ENCODE data around the gene DPH6.
"Not testable (repeated sequence)": the region's sequence is repeated elsewhere in the genome, so short reads cannot be mapped to it uniquely, and the experiment has no call there.

DPH6 gene

DNA sequence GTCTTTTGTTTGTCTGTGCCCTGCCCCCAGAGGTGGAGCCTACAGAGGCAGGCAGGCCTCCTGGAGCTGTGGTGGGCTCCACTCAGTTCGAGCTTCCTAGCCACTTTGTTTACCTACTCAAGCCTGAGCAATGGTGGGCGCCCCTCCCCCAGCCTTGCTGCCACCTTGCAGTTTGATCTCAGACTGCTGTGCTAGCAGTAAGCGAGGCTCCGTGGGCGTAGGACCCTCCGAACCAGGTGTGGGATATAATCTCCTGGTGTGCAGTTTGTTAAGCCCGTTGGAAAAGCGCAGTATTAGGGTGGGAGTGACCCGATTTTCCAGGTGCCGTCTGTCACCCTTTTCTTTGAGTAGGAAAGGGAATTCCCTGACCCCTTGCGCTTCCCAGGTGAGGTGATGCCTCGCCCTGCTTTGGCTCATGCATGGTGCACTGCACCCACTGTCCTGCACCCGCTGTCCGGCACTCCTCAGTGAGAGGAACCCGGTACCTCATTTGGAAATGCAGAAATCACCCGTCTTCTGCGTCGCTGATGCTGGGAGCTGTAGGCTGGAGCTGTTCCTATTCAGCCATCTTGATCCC is 154.5 kb downstream of the DPH6 start:
- peaks cover 10% of the 10 kb centered on the region for H3K9me3 Mint-ChIP-seq
- H3K36me3 Mint-ChIP-seq (ENCODE audit: insufficient read depth); H3K27ac Mint-ChIP-seq (ENCODE audit: low read depth); H3K4me1 Mint-ChIP-seq; H3K4me3 Mint-ChIP-seq; ATAC-seq (replicated peaks; ENCODE audit: extremely low read depth, poor library complexity, severe bottlenecking); H3K27me3 Mint-ChIP-seq; DNase-seq (ENCODE audit: low spot score in 2 of 2): not testable (repeated sequence)

DNA sequence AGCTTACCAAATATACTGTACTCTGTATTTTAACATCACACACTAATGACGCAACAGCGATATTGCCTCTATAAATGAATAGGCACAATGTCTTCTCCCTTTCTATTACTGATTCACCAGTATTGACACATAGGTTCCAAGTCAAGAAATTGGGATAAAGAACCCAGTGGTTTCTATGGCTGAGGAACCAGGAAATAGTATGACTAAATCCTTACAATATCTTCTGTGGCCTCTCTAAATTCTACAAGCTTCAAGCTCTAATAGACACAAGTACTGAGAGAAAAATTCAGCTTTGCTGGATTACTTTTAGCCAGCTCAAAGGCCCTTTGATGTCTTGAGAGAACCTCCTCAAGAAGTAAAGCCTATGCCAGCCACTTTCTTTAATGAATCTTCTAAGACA is 162.5 kb downstream of the DPH6 start:
- no peak for DNase-seq (ENCODE audit: low spot score in 2 of 2)
- Mint-ChIP-seq H3K27ac (ENCODE audit: low read depth) (no peak overlapping the region), H3K4me3 (no peak overlapping the region), H3K36me3 (ENCODE audit: insufficient read depth) (peaks cover under 1% of the 10 kb centered on the region), H3K4me1 (no peaks in the 10 kb centered on the region), H3K9me3 (no peaks in the 10 kb centered on the region), H3K27me3 (no peaks in the 10 kb centered on the region)
- ATAC-seq (replicated peaks; ENCODE audit: extremely low read depth, poor library complexity, severe bottlenecking) = no peak

- no peak overlapping the region for H3K4me3 Mint-ChIP-seq
Measured at GRCh38 chr15:35381328-35381727, 164.6 kb downstream of the DPH6 start.

DNA sequence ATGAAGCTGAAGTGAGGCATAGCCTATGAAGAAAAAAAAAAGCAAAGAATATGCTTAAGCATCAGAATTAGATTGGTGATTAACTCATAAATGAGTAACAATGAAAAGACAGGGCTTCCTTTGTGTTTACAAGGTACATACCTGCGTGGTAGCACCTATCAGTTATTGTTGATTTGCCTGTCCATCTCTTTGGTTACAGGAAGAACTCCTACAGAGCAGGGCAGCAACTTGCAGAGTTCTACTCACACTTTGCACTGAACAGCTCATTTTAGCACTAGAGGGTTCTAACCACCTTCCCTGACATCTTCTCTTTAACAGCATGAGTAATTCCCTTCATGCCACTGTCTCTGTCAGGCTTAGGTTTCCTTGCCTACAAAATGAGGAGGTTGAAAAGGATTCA is 166.0 kb downstream of the DPH6 start:
- Mint-ChIP-seq H3K36me3 (ENCODE audit: insufficient read depth) (peaks cover 3% of the 10 kb centered on the region), H3K4me1 (no peaks in the 10 kb centered on the region), H3K27me3 (no peaks in the 10 kb centered on the region), H3K4me3 (no peak overlapping the region), H3K27ac (ENCODE audit: low read depth) (no peak overlapping the region), H3K9me3 (no peaks in the 10 kb centered on the region)
- ATAC-seq (replicated peaks; ENCODE audit: extremely low read depth, poor library complexity, severe bottlenecking) = no peak
- no peak for DNase-seq (ENCODE audit: low spot score in 2 of 2)

More at GRCh38 chr15:35381328-35381727, 164.6 kb downstream of the DPH6 start:
- DNase-seq (ENCODE audit: low spot score in 2 of 2) = no peak
- no peaks in the 10 kb centered on the region for H3K9me3 Mint-ChIP-seq
- no peak overlapping the region for H3K27ac Mint-ChIP-seq (ENCODE audit: low read depth)
- no peak for ATAC-seq (replicated peaks; ENCODE audit: extremely low read depth, poor library complexity, severe bottlenecking)
- H3K4me1 Mint-ChIP-seq = no peaks in the 10 kb centered on the region
- H3K27me3 Mint-ChIP-seq = no peaks in the 10 kb centered on the region
- peaks cover 3% of the 10 kb centered on the region for H3K36me3 Mint-ChIP-seq (ENCODE audit: insufficient read depth)

- not testable (repeated sequence) for ATAC-seq (replicated peaks; ENCODE audit: extremely low read depth, poor library complexity, severe bottlenecking); H3K27me3 Mint-ChIP-seq; H3K4me3 Mint-ChIP-seq; DNase-seq (ENCODE audit: low spot score in 2 of 2); H3K9me3 Mint-ChIP-seq; H3K36me3 Mint-ChIP-seq (ENCODE audit: insufficient read depth); H3K4me1 Mint-ChIP-seq; H3K27ac Mint-ChIP-seq (ENCODE audit: low read depth)
Measured at GRCh38 chr15:35378454-35378853, 167.5 kb downstream of the DPH6 start.

DNA sequence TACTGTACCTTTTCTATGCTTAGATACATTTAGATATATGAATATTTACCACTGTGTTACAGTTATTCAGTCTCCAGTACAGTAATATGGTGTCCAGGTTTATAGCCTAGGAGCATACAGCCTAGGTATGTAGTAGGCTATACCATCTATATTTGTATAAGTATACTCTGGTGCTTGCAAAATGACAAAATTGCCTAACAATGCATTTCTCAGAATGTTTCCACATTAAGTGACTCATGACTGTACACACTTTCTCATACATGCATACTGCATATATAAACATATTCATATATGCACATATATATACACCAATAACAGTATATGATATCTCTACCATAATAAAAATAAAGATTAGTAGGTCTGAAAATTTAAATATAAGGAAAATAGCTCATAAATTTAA is 169.3 kb downstream of the DPH6 start:
- Mint-ChIP-seq H3K9me3 (no peaks in the 10 kb centered on the region), H3K27me3 (no peaks in the 10 kb centered on the region), H3K27ac (ENCODE audit: low read depth) (no peak overlapping the region), H3K36me3 (ENCODE audit: insufficient read depth) (peaks cover 10% of the 10 kb centered on the region), H3K4me3 (no peak overlapping the region), H3K4me1 (no peaks in the 10 kb centered on the region)
- DNase-seq (ENCODE audit: low spot score in 2 of 2) = no peak
- ATAC-seq (replicated peaks; ENCODE audit: extremely low read depth, poor library complexity, severe bottlenecking) = no peak

- Mint-ChIP-seq H3K4me1 (no peaks in the 10 kb centered on the region), H3K27ac (ENCODE audit: low read depth) (no peak overlapping the region), H3K36me3 (ENCODE audit: insufficient read depth) (peaks cover 13% of the 10 kb centered on the region), H3K27me3 (no peaks in the 10 kb centered on the region), H3K9me3 (no peaks in the 10 kb centered on the region), H3K4me3 (no peak overlapping the region)
- no peak for DNase-seq (ENCODE audit: low spot score in 2 of 2)
- no peak for ATAC-seq (replicated peaks; ENCODE audit: extremely low read depth, poor library complexity, severe bottlenecking)
Measured at GRCh38 chr15:35374661-35375060, 171.3 kb downstream of the DPH6 start.

GRCh38 chr15:35362195-35362829 is 183.7 kb downstream of the DPH6 start:
- Mint-ChIP-seq H3K4me3 (no peak overlapping the region), H3K36me3 (ENCODE audit: insufficient read depth) (no peaks in the 10 kb centered on the region)

DNA sequence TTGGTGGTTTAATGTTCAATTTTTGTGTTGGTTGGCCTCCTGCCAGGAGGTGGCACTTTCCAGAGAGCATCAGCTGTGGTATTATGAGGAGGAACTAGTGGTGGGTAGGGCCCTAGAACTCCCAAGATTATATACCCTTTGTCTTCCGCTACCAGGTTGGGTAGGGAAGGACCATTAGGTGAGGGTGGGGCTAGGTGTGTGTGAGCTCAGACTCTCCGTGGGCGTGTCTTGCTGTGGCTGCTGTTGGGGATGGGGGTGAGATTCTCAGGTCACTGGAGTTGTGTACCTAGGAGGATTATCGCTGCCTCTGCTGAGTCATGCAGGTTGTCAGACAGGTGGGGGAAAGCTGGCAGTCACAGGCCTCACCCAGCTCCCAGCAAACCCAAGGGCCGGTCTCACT is 187.1 kb downstream of the DPH6 start:
- no peak for ATAC-seq (replicated peaks; ENCODE audit: extremely low read depth, poor library complexity, severe bottlenecking)
- H3K27ac Mint-ChIP-seq (ENCODE audit: low read depth) = no peak overlapping the region

More at GRCh38 chr15:35362195-35362829, 183.7 kb downstream of the DPH6 start:
- ATAC-seq (replicated peaks; ENCODE audit: extremely low read depth, poor library complexity, severe bottlenecking) = no peak
- no peak for DNase-seq (ENCODE audit: low spot score in 2 of 2)
- Mint-ChIP-seq H3K4me1 (no peaks in the 10 kb centered on the region), H3K9me3 (peaks cover 37% of the 10 kb centered on the region), H3K27ac (ENCODE audit: low read depth) (no peak overlapping the region), H3K27me3 (no peaks in the 10 kb centered on the region)

GRCh38 chr15:35351059-35351458 is 194.9 kb downstream of the DPH6 start:
- no peaks in the 10 kb centered on the region for H3K36me3 Mint-ChIP-seq (ENCODE audit: insufficient read depth)

More for the DNA sequence above, 187.1 kb downstream of the DPH6 start:
- H3K4me3 Mint-ChIP-seq = no peak overlapping the region
- H3K27me3 Mint-ChIP-seq = no peaks in the 10 kb centered on the region
- no peak for DNase-seq (ENCODE audit: low spot score in 2 of 2)
- no peaks in the 10 kb centered on the region for H3K36me3 Mint-ChIP-seq (ENCODE audit: insufficient read depth)
- no peaks in the 10 kb centered on the region for H3K4me1 Mint-ChIP-seq
- H3K9me3 Mint-ChIP-seq = peaks cover 43% of the 10 kb centered on the region

DNA sequence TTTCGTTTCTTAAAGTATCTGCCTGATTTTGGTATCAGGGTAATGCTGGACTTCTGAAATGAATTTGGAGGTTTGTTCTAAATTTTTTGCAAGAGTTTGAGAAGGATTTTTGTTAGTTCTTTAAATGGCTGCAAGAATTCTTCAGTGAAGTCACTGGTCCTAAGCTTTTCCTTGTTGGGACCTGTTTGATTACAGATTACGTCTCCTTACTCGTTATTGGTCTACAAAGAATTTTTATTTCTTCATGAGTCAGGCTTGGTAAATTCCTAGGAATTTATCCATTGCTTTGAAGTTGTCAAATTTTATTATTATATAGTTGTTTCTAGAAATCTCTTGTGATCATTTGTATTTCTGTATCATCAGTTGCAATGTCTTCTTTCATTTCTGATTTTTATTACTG is 196.0 kb downstream of the DPH6 start:
- Mint-ChIP-seq H3K4me3 (no peak overlapping the region), H3K27me3 (no peaks in the 10 kb centered on the region), H3K27ac (ENCODE audit: low read depth) (no peak overlapping the region), H3K9me3 (peaks cover 27% of the 10 kb centered on the region), H3K4me1 (no peaks in the 10 kb centered on the region), H3K36me3 (ENCODE audit: insufficient read depth) (no peaks in the 10 kb centered on the region)
- no peak for ATAC-seq (replicated peaks; ENCODE audit: extremely low read depth, poor library complexity, severe bottlenecking)
- DNase-seq (ENCODE audit: low spot score in 2 of 2) = no peak

More at GRCh38 chr15:35351059-35351458, 194.9 kb downstream of the DPH6 start:
- ATAC-seq (replicated peaks; ENCODE audit: extremely low read depth, poor library complexity, severe bottlenecking) = no peak
- Mint-ChIP-seq H3K9me3 (peaks cover 39% of the 10 kb centered on the region), H3K4me1 (no peaks in the 10 kb centered on the region), H3K27me3 (no peaks in the 10 kb centered on the region), H3K4me3 (no peak overlapping the region), H3K27ac (ENCODE audit: low read depth) (no peak overlapping the region)
- no peak for DNase-seq (ENCODE audit: low spot score in 2 of 2)

DNA sequence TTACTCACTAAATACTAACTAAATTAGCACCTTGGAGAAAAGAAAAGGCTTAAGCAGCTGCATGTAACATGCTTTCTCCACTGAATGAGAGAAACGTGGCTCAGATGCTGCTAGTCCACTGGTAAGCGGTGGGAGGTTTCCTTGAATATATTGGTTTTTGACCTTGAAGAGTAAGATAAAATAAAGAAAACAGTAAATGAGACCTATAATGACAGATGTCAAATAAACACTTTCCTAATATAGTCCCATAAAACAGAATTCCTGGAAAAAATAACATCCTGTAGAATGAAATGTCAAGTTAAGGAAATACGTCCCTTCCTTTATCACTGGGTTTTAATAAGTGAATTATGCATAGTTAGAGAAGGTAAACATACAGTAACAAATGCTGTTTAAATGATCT is 215.0 kb downstream of the DPH6 start:
- H3K9me3 Mint-ChIP-seq = no peaks in the 10 kb centered on the region
- no peaks in the 10 kb centered on the region for H3K27me3 Mint-ChIP-seq
- ATAC-seq (replicated peaks; ENCODE audit: extremely low read depth, poor library complexity, severe bottlenecking) (no peak), DNase-seq (ENCODE audit: low spot score in 2 of 2) (no peak)
- H3K4me1 Mint-ChIP-seq = no peaks in the 10 kb centered on the region
- no peaks in the 10 kb centered on the region for H3K36me3 Mint-ChIP-seq (ENCODE audit: insufficient read depth)
- H3K27ac Mint-ChIP-seq (ENCODE audit: low read depth) = no peak overlapping the region
- H3K4me3 Mint-ChIP-seq = no peak overlapping the region

- no peaks in the 10 kb centered on the region for H3K36me3 Mint-ChIP-seq (ENCODE audit: insufficient read depth)
- H3K27ac Mint-ChIP-seq (ENCODE audit: low read depth) = no peak overlapping the region
- no peak overlapping the region for H3K4me3 Mint-ChIP-seq
- H3K9me3 Mint-ChIP-seq = no peaks in the 10 kb centered on the region
- ATAC-seq (replicated peaks; ENCODE audit: extremely low read depth, poor library complexity, severe bottlenecking) (no peak), DNase-seq (ENCODE audit: low spot score in 2 of 2) (no peak)
- H3K4me1 Mint-ChIP-seq = no peaks in the 10 kb centered on the region
- no peaks in the 10 kb centered on the region for H3K27me3 Mint-ChIP-seq
Measured at GRCh38 chr15:35330048-35330695, 215.8 kb downstream of the DPH6 start.
